Measurements from ENCODE around the gene ZSWIM7.
"Not testable (repeated sequence)": the region's sequence is repeated elsewhere in the genome, so short reads cannot be mapped to it uniquely, and the experiment has no call there.

The ZSWIM7 gene

DNA sequence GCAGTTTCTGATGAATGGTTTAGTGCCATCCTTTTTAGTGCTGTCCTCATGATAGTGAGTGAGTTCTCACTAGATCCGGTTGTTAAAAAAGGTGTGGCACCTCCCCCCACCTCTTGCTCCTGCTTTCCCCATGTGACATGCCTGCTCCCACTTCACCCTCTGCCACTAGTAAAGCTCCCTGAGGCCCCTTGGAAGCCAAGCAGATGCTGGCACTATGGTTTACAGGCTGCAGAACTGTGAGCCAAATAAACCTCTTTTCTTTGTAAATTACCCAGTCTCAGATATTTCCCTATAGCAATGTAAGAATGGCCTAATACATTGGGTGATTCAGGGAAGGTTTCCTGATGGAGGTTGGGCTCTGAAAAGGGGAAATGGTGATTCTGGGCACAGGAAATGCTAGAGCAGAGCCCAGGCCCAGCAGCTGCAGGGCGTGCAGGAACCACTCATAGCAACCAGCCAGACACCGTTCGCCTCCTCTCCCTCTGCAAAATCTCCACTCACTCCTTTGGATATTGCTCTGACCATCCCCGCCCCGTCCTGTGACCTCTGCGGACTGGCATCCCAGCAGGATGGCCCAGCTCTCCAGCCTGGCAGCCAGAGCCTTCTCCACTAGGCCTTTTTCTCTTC lies 57.2 kb downstream of the ZSWIM7 start:
- TF ChIP-seq EZH2 (IDR thresholded peaks at IDR 0.05) (no peak), POLR2AphosphoS5 (IDR thresholded peaks at IDR 0.05; ENCODE audit: borderline replicate concordance, low read depth, low read length) (no peak), FOXP2 (optimal IDR thresholded peaks at IDR 0.05; ENCODE audit: control extremely low read depth, extremely low read length, insufficient read depth) (no peak)
- Histone ChIP-seq H3K36me3 (ENCODE audit: insufficient read depth, low read length) (no peaks in the 10 kb centered on the region), H3K9ac (ENCODE audit: insufficient read length) (no peak overlapping the region), H3K27ac (no peak overlapping the region), H3K9me3 (ENCODE audit: low read depth, low read length) (no peaks in the 10 kb centered on the region), H3K4me3 (no peak overlapping the region)
- DNase-seq (ENCODE audit: low read depth, low spot score), result no peak

- no peak overlapping the region for H3K9ac ChIP-seq (ENCODE audit: insufficient read length)
- H3K27ac ChIP-seq, result no peak overlapping the region
- no peaks in the 10 kb centered on the region for H3K36me3 ChIP-seq (ENCODE audit: insufficient read depth, low read length)
- no peak for DNase-seq (ENCODE audit: low read depth, low spot score)
- H3K4me3 ChIP-seq, result no peak overlapping the region
- TF ChIP-seq EZH2 (IDR thresholded peaks at IDR 0.05) (no peak), POLR2AphosphoS5 (IDR thresholded peaks at IDR 0.05; ENCODE audit: borderline replicate concordance, low read depth, low read length) (no peak), FOXP2 (optimal IDR thresholded peaks at IDR 0.05; ENCODE audit: control extremely low read depth, extremely low read length, insufficient read depth) (no peak)
- H3K9me3 ChIP-seq (ENCODE audit: low read depth, low read length), result no peaks in the 10 kb centered on the region
Observed at GRCh38 chr17:15941781-15942180, 57.7 kb downstream of the ZSWIM7 start.

DNA sequence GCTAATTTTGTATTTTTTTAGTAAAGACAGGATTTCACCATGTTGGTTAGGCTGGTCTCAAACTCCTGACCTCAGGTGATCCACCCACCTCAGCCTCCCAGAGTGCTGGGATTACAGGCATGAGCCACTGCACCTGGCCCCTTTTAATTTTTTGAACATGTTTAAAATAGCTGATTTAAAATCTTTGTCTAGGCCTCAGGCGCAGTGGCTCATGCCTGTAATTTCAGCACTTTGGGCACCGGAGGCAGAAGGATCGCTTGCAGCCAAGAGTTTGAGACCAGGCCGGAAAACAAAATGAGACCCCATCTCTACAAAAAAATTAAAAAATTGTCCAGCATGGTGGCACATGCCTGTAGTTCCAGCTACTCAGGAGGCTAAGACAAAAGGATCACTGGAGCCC lies 63.0 kb downstream of the ZSWIM7 start:
- H3K9ac ChIP-seq (ENCODE audit: insufficient read length); DNase-seq (ENCODE audit: low read depth, low spot score); H3K27ac ChIP-seq; H3K4me3 ChIP-seq; H3K9me3 ChIP-seq (ENCODE audit: low read depth, low read length); H3K36me3 ChIP-seq (ENCODE audit: insufficient read depth, low read length): not testable (repeated sequence)

- Histone ChIP-seq H3K27ac (no peak overlapping the region), H3K4me3 (no peak overlapping the region), H3K9me3 (ENCODE audit: low read depth, low read length) (no peaks in the 10 kb centered on the region), H3K9ac (ENCODE audit: insufficient read length) (no peak overlapping the region), H3K36me3 (ENCODE audit: insufficient read depth, low read length) (no peaks in the 10 kb centered on the region)
- TF ChIP-seq POLR2AphosphoS5 (IDR thresholded peaks at IDR 0.05; ENCODE audit: borderline replicate concordance, low read depth, low read length), result no peak
- TF ChIP-seq EZH2 (IDR thresholded peaks at IDR 0.05), result no peak
- no peak for TF ChIP-seq FOXP2 (optimal IDR thresholded peaks at IDR 0.05; ENCODE audit: control extremely low read depth, extremely low read length, insufficient read depth)
- DNase-seq (ENCODE audit: low read depth, low spot score), result no peak
Observed at GRCh38 chr17:15935891-15936290, 63.6 kb downstream of the ZSWIM7 start.

- DNase-seq (ENCODE audit: low read depth, low spot score), result no peak
- H3K27ac ChIP-seq, result no peak overlapping the region
- H3K36me3 ChIP-seq (ENCODE audit: insufficient read depth, low read length), result no peaks in the 10 kb centered on the region
- no peak overlapping the region for H3K9ac ChIP-seq (ENCODE audit: insufficient read length)
- no peak overlapping the region for H3K4me3 ChIP-seq
- no peak for TF ChIP-seq EZH2 (IDR thresholded peaks at IDR 0.05)
- TF ChIP-seq FOXP2 (optimal IDR thresholded peaks at IDR 0.05; ENCODE audit: control extremely low read depth, extremely low read length, insufficient read depth), result no peak
- H3K9me3 ChIP-seq (ENCODE audit: low read depth, low read length), result no peaks in the 10 kb centered on the region
Observed at GRCh38 chr17:15934866-15935265, 64.6 kb downstream of the ZSWIM7 start.

DNA sequence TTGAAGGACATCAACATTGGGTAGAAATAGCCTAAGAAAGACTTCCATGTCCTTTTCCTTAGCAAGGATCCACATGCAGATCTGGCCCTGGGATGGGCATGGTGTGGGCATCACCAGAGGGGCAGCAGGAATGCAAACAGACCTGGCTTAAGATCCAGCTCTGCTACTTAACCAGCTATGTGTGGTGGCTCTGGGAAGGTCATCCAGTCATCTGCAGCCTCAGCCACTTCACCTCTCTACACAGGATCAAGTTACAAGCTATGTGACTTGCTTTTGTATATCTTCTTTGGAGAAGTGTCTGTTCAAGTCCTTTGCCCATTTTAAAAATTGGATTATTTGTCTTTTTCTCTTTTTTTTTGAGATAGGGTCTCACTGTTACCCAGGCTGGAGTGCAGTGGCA lies 68.1 kb downstream of the ZSWIM7 start:
- no peak for TF ChIP-seq FOXP2 (optimal IDR thresholded peaks at IDR 0.05; ENCODE audit: control extremely low read depth, extremely low read length, insufficient read depth)
- Histone ChIP-seq H3K27ac (no peak overlapping the region), H3K9ac (ENCODE audit: insufficient read length) (no peak overlapping the region), H3K36me3 (ENCODE audit: insufficient read depth, low read length) (no peaks in the 10 kb centered on the region), H3K9me3 (ENCODE audit: low read depth, low read length) (no peaks in the 10 kb centered on the region), H3K4me3 (no peak overlapping the region)
- no peak for DNase-seq (ENCODE audit: low read depth, low spot score)

GRCh38 chr17:15930426-15930825 lies 69.1 kb downstream of the ZSWIM7 start:
- no peak for TF ChIP-seq POLR2AphosphoS5 (IDR thresholded peaks at IDR 0.05; ENCODE audit: borderline replicate concordance, low read depth, low read length)
- no peak for TF ChIP-seq FOXP2 (optimal IDR thresholded peaks at IDR 0.05; ENCODE audit: control extremely low read depth, extremely low read length, insufficient read depth)
- no peak for TF ChIP-seq EZH2 (IDR thresholded peaks at IDR 0.05)
- no peak overlapping the region for H3K4me3 ChIP-seq
- H3K9me3 ChIP-seq (ENCODE audit: low read depth, low read length), result no peaks in the 10 kb centered on the region
- no peak for DNase-seq (ENCODE audit: low read depth, low spot score)
- no peaks in the 10 kb centered on the region for H3K36me3 ChIP-seq (ENCODE audit: insufficient read depth, low read length)
- no peak overlapping the region for H3K27ac ChIP-seq
- no peak overlapping the region for H3K9ac ChIP-seq (ENCODE audit: insufficient read length)

- H3K9ac ChIP-seq (ENCODE audit: insufficient read length), result no peak overlapping the region
- H3K9me3 ChIP-seq (ENCODE audit: low read depth, low read length), result no peaks in the 10 kb centered on the region
- H3K36me3 ChIP-seq (ENCODE audit: insufficient read depth, low read length), result no peaks in the 10 kb centered on the region
- no peak overlapping the region for H3K27ac ChIP-seq
- DNase-seq (ENCODE audit: low read depth, low spot score), result no peak
- no peak overlapping the region for H3K4me3 ChIP-seq
- TF ChIP-seq FOXP2 (optimal IDR thresholded peaks at IDR 0.05; ENCODE audit: control extremely low read depth, extremely low read length, insufficient read depth) (no peak), EZH2 (IDR thresholded peaks at IDR 0.05) (no peak), POLR2AphosphoS5 (IDR thresholded peaks at IDR 0.05; ENCODE audit: borderline replicate concordance, low read depth, low read length) (no peak)
Observed at GRCh38 chr17:15929941-15930340, 69.6 kb downstream of the ZSWIM7 start.

- Histone ChIP-seq H3K27ac (no peak overlapping the region), H3K36me3 (ENCODE audit: insufficient read depth, low read length) (no peaks in the 10 kb centered on the region), H3K4me3 (no peak overlapping the region), H3K9ac (ENCODE audit: insufficient read length) (no peak overlapping the region), H3K9me3 (ENCODE audit: low read depth, low read length) (no peaks in the 10 kb centered on the region)
- DNase-seq (ENCODE audit: low read depth, low spot score), result no peak
- TF ChIP-seq FOXP2 (optimal IDR thresholded peaks at IDR 0.05; ENCODE audit: control extremely low read depth, extremely low read length, insufficient read depth) (no peak), EZH2 (IDR thresholded peaks at IDR 0.05) (no peak), POLR2AphosphoS5 (IDR thresholded peaks at IDR 0.05; ENCODE audit: borderline replicate concordance, low read depth, low read length) (no peak)
Observed at GRCh38 chr17:15928286-15928785, 71.2 kb downstream of the ZSWIM7 start.
